ENCODE results near the gene HS3ST4.

DNA sequence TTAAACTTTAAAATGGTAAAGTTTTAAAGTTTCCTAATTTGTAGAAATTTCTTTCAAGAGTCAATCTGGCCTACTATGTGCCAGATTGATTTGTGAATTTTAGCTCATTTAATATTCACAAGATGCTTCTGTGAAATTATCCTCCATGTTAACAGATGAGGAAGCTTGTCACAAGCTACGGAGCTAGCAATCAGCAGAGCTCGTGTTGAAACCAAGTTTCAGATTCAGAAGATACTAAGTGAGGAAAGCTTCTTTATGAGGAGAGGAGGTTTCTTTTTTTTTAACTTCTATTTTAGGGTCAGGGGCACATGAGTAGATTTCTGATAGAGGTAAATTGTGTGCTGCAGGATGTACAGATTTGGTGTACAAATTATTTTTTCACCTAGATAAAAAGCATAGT lies 135.9 kb downstream of the HS3ST4 start:
- TF ChIP-seq, protein P1, sequence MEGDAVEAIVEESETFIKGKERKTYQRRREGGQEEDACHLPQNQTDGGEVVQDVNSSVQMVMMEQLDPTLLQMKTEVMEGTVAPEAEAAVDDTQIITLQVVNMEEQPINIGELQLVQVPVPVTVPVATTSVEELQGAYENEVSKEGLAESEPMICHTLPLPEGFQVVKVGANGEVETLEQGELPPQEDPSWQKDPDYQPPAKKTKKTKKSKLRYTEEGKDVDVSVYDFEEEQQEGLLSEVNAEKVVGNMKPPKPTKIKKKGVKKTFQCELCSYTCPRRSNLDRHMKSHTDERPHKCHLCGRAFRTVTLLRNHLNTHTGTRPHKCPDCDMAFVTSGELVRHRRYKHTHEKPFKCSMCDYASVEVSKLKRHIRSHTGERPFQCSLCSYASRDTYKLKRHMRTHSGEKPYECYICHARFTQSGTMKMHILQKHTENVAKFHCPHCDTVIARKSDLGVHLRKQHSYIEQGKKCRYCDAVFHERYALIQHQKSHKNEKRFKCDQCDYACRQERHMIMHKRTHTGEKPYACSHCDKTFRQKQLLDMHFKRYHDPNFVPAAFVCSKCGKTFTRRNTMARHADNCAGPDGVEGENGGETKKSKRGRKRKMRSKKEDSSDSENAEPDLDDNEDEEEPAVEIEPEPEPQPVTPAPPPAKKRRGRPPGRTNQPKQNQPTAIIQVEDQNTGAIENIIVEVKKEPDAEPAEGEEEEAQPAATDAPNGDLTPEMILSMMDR (conservative IDR thresholded peaks at IDR 0.05; ENCODE audit: low read depth in 2 of 2) = no peak
- TF ChIP-seq POLR2AphosphoS5 (IDR thresholded peaks at IDR 0.05; ENCODE audit: low read depth) = no peak
- TF ChIP-seq CREB1 (CRISPR knock-in tag; IDR thresholded peaks at IDR 0.05; ENCODE audit: low read depth) = no peak
- TF ChIP-seq ZNF331 (CRISPR knock-in tag; IDR thresholded peaks at IDR 0.05; ENCODE audit: low read depth) = no peak
- TF ChIP-seq, protein P2, sequence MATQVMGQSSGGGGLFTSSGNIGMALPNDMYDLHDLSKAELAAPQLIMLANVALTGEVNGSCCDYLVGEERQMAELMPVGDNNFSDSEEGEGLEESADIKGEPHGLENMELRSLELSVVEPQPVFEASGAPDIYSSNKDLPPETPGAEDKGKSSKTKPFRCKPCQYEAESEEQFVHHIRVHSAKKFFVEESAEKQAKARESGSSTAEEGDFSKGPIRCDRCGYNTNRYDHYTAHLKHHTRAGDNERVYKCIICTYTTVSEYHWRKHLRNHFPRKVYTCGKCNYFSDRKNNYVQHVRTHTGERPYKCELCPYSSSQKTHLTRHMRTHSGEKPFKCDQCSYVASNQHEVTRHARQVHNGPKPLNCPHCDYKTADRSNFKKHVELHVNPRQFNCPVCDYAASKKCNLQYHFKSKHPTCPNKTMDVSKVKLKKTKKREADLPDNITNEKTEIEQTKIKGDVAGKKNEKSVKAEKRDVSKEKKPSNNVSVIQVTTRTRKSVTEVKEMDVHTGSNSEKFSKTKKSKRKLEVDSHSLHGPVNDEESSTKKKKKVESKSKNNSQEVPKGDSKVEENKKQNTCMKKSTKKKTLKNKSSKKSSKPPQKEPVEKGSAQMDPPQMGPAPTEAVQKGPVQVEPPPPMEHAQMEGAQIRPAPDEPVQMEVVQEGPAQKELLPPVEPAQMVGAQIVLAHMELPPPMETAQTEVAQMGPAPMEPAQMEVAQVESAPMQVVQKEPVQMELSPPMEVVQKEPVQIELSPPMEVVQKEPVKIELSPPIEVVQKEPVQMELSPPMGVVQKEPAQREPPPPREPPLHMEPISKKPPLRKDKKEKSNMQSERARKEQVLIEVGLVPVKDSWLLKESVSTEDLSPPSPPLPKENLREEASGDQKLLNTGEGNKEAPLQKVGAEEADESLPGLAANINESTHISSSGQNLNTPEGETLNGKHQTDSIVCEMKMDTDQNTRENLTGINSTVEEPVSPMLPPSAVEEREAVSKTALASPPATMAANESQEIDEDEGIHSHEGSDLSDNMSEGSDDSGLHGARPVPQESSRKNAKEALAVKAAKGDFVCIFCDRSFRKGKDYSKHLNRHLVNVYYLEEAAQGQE (IDR thresholded peaks at IDR 0.05; ENCODE audit: unreplicated experiment) = no peak
- TF ChIP-seq, protein P3, sequence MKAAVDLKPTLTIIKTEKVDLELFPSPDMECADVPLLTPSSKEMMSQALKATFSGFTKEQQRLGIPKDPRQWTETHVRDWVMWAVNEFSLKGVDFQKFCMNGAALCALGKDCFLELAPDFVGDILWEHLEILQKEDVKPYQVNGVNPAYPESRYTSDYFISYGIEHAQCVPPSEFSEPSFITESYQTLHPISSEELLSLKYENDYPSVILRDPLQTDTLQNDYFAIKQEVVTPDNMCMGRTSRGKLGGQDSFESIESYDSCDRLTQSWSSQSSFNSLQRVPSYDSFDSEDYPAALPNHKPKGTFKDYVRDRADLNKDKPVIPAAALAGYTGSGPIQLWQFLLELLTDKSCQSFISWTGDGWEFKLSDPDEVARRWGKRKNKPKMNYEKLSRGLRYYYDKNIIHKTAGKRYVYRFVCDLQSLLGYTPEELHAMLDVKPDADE (IDR thresholded peaks at IDR 0.05) = no peak
- TF ChIP-seq EZH2 (IDR thresholded peaks at IDR 0.05; ENCODE audit: low read depth, unreplicated experiment) = no peak
